Hippocampal formation (tissue), 2 donors: Measurements from ENCODE around the gene PLK2.

Experiments
- DNase-seq, 2 donors: peaks; one replicate each; lab custom pipeline; 2025; lab: John Stamatoyannopoulos, UW

PLK2 gene

DNA sequence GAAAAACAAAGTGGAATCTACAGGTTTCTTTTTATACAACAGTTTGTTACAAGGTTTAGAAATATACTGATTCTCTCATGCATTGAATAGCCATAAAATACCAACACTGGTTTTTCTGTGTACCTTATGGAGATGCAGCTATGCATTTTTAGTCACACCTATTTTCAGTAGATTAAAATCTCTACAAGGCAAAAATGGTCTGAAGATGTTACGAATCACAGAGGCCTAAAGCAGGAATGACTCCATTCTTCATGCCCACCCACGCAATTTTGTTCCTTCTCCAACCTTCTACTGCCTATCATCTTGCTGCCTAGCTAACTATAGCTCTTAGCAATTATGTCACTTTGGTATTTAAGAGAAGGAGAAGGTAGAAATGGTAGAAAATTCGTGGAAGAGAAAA lies 9.9 kb downstream of the PLK2 start:
- DNase-seq: no peak

DNA sequence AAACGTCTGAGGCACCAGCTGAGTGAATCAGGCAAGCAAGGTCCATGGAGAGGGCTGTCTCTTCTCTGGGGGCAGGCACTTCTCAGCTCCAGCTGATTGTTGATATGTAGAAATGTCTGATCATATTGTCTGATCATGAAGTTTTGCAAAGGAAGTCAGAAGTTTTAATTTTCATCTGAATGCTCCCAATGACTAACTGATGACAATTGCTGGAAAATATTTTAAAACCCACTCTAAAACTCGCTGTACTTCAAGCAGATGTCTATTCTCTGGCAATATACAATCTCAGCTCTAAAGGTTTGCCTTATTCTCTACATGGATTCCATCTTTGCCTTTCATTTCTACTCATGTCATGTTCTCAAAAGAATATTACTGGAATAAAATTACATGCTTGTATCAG lies 12.7 kb downstream of the PLK2 start:
- no peak for DNase-seq

DNA sequence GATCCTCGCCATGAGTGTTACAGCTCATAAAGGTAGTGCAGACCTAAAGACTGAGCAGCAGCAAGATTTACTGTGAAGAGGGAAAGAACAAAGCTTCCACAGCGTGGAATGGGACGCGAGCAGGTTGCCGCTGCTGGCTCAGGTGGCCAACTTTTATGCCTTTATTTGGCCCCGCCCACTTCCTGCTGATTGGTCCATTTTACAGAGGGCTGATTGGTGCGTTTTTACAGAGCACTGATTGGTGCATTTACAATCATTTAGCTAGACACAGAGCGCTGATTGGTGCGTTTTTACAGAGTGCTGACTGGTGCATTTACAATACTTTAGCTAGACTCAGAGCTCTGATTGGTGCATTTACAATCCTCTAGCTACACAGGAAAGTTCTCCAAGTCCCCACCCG lies 13.9 kb downstream of the PLK2 start:
- no peak for DNase-seq

DNA sequence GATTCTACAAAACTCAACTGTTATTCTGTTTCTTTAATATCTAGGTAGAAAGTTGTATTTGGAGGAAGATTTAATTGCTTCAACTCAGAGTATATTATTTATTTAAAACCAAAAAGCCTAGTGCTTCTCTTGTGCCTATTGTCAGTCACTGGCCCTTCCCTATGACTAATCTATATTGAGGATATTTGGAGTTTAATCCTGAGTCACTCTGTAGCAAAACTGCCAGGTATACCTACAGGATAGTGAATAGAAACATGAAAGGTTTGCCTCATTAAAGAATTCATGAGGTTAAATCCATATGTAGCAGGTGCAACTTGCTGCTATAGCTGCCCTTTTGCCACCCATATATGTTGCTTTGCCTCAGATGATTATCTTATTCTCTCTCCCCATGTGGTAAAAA lies 15.1 kb downstream of the PLK2 start:
- no peak for DNase-seq

DNA sequence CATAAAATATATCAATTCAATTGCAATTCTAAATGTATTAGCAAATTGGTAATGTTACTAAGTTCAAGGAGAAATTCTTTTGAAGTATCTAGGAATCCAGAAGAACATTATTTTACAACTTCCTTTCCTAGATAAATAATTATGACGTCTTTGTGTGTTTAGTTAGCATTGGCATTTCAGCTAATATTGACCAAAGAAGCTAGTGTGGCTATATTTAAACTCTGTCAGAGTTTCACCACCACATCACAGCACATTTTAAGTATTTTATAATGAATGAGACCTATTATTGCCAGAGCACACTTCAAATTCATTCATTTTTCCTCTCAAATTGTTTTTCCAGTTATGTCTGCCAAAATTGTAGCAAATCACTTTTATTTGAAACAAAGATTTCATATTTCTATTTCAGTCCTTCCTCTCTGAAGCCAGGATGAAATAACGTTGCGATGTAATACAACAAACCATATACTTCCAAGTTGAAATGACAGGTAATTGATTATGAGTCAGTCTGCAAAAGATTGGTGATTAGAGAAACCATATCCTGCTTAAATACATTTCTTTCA lies 18.9 kb downstream of the PLK2 start:
- no peak for DNase-seq

DNA sequence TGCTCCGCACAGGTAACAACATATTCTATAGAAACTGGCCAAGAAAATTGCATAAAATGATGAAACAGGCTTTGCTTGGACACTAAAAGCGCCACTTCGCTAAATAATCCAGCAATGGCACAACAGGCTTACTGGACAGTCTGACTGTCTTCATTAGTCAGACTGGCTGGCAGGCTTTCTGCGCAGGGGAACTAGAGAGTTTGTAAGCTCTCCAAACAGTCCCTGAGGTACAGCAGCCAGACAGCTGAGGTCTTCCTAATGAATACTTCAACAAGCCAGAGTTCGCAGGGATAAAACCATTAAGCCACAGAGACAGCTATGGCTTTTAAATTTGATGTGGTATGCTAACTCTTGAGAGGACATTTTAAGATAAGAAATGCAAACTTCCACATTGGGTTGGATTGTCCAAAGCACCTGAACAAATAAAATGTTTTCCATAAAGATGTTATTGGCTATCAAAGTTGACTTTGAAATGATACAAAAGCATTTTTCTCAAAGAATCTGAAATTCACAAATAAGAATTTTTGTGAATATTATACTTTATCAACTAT lies 20.7 kb downstream of the PLK2 start:
- no peak for DNase-seq

DNA sequence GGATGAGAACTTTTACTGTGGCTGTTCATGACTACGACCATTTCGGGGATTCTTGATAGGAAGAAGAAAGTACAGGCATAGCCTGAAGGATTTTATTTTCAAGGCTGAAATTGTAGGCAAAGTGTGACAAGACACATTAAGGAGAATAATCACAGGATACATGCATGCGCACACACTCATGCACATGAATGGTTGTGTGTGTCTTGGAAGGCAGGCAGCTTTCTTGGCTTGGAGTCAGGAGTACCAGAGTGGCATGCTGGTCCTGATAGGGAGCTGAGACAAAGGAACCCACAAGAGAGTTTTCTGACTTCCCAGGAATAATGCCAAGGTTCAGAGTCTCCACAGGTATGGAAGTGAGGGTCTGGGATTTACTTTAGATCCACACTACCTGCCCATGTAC lies 22.2 kb downstream of the PLK2 start:
- no peak for DNase-seq

DNA sequence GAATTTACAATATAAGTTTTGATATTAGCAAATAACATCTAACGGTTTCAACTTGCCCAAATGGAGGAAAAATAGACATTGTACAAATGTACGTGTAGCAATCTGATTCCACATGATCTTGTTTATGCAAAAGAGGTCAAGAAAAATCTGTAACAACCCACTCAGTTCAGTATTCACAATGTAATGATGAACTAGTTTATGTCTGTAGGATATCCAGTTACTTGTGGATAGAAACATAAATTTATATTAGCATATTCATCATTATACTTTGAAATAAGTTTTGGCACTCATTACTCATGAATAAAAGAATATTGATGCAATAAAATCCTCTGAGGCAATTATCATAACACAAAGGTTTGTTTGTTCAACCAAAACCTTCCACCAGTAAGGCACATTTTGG lies 28.1 kb downstream of the PLK2 start:
- no peak for DNase-seq

DNA sequence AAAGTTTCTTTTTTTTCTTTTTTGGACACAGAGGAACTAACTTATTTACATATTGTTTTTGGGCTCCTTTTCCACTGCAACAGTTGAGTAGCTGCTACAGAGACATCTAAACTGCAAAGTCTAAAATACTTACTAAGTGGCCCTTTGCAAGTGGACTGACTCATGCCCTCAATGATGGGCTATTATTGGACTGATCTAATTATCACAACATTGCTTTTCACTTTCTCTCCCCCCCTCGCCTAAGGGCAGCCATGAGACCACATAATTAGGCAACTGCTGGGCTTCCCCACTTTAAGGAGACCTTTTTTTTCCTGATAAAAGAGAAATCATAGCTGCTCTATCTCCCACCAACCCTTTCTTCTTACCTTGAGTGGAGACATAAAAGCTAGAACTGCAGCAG lies 47.0 kb downstream of the PLK2 start:
- DNase-seq: no peak

DNA sequence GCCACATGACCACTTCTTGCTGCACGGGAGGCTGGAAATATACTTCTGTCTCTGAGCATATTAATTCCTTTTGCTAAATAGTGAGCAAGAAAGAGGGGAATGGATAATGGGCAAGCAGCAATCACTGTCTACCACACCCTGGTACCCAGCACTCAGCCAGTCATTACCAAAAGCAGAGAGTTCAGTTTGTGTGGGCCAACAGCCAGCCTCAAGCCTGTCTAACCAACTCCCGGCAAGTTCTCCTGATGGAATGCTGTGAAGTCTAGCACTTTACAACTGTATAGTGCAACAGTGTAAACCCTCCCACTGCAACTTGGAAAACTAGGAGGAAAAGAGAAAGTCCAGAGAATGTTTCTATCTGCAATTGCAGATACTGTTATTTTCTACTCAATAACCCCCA lies 47.8 kb downstream of the PLK2 start:
- no peak for DNase-seq

DNA sequence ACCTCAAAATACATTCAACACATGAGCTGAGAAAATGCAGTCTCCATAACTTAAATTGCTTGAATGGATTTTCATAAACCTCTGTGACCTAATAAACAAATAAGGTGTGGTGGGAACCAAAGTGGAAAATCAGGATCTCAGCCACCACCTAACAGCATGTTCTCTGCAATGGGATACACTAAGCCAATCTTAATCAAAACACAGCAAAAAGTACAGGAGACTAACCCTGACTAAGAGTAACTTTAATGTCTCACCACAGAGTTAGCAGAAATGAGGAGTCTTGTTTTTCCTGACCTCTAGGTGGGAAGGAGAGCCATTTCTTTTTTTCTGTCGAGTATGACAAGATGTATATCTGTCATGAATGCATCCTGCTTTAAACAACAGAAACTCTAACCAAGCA lies 48.5 kb downstream of the PLK2 start:
- no peak for DNase-seq

DNA sequence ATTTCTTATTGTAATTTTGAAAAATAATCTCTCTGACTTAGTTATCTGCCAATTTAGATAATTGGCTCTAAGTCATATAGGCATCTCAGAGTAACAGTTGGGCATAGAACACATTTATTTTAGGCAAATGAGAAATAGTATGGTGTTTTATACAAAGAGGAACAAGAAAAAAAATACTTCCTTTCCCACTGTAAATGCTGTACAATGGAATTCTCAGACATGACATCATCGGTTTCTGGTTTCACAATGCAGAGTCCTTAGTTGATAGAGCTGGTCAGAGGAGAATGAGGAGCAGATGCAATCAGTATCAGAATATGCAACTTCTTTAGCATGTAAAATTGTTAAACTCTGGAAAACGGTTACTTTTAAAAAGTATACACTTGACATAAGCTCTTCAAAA lies 49.4 kb downstream of the PLK2 start:
- DNase-seq: no peak

DNA sequence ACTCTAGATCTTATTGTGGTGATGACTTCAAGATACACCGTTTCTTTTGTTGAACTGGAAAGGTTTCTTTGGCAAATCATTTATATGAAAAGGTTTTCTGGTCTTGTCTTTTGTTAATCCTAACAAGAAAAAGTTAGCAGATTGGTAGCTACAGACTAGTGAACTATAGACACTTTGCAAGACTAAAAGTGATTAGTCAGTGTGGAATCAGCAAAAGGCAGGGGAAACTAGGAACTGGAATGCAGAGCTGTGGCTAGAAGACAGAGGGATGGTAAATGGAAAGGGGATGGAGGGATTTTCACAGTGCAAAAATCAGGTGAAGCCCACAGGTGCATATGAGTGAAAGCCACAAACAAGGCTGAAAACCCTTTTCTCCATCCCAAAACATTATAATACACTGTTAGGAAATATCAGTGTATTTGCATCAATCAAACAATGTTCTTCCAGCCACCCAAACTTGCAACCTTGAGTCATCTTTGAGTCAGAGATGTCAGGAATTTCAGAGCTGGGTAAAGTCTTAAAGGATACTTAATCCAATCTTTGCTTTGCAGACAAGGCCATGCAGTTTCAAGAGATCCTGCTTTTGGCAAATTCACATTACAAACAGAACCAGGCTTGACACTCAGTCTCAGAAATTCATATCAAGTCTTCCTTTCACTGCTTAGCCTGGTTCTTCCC lies 52.7 kb downstream of the PLK2 start:
- DNase-seq: no peak

DNA sequence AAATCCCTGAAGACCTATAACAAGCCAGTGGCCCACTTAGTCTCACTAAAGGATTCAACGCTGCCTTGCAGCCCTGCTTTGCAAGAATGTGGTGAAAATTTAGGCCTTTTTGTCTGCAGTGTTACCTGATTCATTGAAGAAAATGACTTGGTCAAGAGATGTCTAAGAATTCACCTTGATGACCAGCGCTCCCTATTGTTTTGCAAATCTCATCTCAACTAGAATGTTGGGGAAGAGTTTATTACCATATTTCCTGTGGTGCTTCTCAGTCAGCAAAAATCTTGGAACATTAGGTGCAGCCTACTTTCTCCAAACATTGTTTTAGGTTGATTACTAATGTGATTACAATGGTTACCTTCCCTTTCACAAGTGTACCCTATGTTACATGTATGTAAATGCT lies 53.5 kb downstream of the PLK2 start:
- no peak for DNase-seq

DNA sequence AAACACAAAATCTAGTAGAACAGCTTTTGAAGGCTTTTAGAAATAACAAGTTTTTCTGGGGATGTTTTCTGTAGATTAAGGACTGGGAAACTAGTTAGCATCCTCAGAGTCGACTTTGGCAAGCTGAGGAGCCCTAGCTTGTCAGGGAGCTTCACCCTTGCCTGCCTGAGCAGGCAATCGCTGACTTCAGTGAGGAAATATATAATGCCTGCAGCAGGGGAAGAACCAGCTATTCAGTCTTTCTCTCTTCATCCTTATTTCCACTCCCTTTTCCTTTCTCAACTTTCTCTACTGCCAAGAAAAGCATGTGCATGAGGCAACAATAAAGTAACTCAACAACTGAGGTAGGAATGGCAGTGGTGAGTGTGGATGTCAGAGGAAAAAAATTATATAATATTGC lies 54.7 kb downstream of the PLK2 start:
- DNase-seq: no peak

DNA sequence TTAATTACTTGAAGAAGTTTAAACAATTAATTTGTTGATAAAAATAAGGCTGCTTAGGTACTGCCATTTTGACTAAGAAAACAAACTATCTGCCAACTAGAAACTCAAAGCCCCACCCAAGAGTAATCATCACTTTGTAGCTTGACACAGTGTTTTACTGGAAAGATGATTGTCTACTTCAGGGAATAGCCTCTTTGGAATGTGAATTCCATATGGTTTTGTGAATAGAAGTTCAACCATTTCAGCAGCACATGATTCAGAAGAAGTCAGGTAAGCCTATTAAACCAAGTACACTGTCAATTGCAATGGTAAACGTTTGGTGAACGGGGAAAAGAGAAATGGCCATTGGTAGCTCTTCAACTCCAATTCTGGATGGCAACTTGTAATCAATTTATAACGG lies 55.2 kb downstream of the PLK2 start:
- no peak for DNase-seq
